Activated T-helper 2 cell treated with anti-CD3 and anti-CD28 coated beads, Interferon-gamma antibody, Interleukin-2, Interleukin-4, amounts not matched to agents 10 μg/mL and 5 μg/mL and 100 μg/mL, durations not matched to agents 14 hours and 24 hours and 36 hours (primary cell): Measurements from ENCODE around the gene ACKR2. TPM values are rescaled to one million over a fixed set of nuclear protein-coding genes. Genes with fewer than 3 reads are reported as not detected.

ENCODE experiments used
- DNase-seq: peaks from one replicate; pipeline ENCODE4 v3.0.0; 2021; ENCODE audit warnings: low spot score
- H3K27ac Mint-ChIP-seq: one replicate; pipeline ENCODE4 v1.8.0; 2021; ENCODE audit warnings: mixed read lengths
- H3K27me3 Mint-ChIP-seq: one replicate; pipeline ENCODE4 v1.8.0; 2021; ENCODE audit warnings: low read depth, mixed read lengths
- H3K36me3 Mint-ChIP-seq: one replicate; pipeline ENCODE4 v1.8.0; 2021; ENCODE audit warnings: low read depth, mixed read lengths
- H3K4me1 Mint-ChIP-seq: one replicate; pipeline ENCODE4 v1.8.0; 2021; ENCODE audit warnings: low read depth, mixed read lengths
- H3K4me3 Mint-ChIP-seq: one replicate; pipeline ENCODE4 v1.8.0; 2021; ENCODE audit warnings: low read depth, mild to moderate bottlenecking, moderate library complexity, mixed read lengths
- H3K9me3 Mint-ChIP-seq: one replicate; pipeline ENCODE4 v1.8.0; 2021; ENCODE audit warnings: mixed read lengths
- intact Hi-C: fragments of 100-400 bp; cut with micrococcal nuclease; formaldehyde crosslinking; loops from one replicate; pipeline ENCODE4 v1.15.1; 2023
- total RNA-seq: library from RNA; stranded (reverse); gene quantifications from 2 replicates; pipeline ENCODE4 v1.2.3, GENCODE V29; 2022

Gene ACKR2
- total RNA-seq, 1 donor from 2014 or later: 1.0 TPM

GRCh38 chr3:42843713-42844411 lies 34.6 kb downstream of the ACKR2 start:
- Mint-ChIP-seq H3K36me3 (no peaks in the 10 kb centered on the region), H3K27ac (no peak overlapping the region), H3K4me3 (no peak overlapping the region), H3K9me3 (no peaks in the 10 kb centered on the region), H3K4me1 (peaks cover 16% of the 10 kb centered on the region), H3K27me3 (peaks cover 2% of the 10 kb centered on the region)
- no peak for DNase-seq
- intact Hi-C loops: no loop called here

DNA sequence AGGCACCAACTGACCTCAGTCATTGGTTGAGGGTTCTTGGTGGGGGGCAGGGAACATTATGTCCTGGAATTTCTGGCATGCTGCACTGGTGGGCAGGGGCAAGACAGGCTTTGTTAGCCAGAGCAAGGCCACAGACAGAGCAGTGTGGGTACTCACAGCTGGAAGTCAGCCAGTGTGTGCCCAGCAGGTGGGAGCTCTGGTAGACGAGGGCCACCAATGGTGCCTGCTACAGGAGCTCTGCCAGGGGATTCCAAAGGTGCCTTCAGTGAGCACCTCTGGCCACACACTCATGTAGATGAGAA lies 35.1 kb downstream of the ACKR2 start:
- Mint-ChIP-seq H3K36me3 (no peaks in the 10 kb centered on the region), H3K27ac (no peak overlapping the region), H3K4me1 (peaks cover 14% of the 10 kb centered on the region), H3K4me3 (no peak overlapping the region), H3K9me3 (no peaks in the 10 kb centered on the region), H3K27me3 (peaks cover 2% of the 10 kb centered on the region)
- DNase-seq: no peak
- intact Hi-C loops: no loop called here

DNA sequence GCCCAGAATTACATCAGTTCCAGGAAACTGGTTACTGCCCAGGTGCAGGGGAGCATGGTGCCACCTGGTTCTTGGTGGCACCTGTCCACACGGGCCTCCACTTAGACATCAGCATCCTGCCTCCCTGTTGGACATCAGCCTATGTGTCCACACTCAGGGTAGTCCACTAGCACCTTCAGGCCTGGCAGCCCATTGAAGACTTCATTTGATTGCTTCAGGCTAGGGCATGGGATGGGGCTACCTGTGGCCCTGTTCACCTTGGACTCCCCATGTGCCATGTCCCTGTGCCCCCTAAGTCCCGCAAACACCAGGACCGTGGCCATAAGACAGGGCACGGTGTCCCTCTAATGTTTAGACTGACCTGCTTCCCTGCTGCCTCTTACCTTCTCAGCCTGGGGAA lies 35.6 kb downstream of the ACKR2 start:
- intact Hi-C loops: no loop called here
- Mint-ChIP-seq H3K27me3 (peaks cover 2% of the 10 kb centered on the region), H3K4me1 (peaks cover 13% of the 10 kb centered on the region), H3K27ac (no peak overlapping the region), H3K9me3 (no peaks in the 10 kb centered on the region), H3K4me3 (no peak overlapping the region), H3K36me3 (no peaks in the 10 kb centered on the region)
- DNase-seq: no peak

- Mint-ChIP-seq H3K36me3 (no peaks in the 10 kb centered on the region), H3K27ac (peak overlapping the region; percentile 44), H3K4me1 (peaks cover 13% of the 10 kb centered on the region), H3K9me3 (no peaks in the 10 kb centered on the region), H3K27me3 (peaks cover under 1% of the 10 kb centered on the region), H3K4me3 (peak overlapping the region; percentile 43)
- intact Hi-C loops: no loop called here
- DNase-seq: no peak
Observed at GRCh38 chr3:42846685-42847522, 37.7 kb downstream of the ACKR2 start.

DNA sequence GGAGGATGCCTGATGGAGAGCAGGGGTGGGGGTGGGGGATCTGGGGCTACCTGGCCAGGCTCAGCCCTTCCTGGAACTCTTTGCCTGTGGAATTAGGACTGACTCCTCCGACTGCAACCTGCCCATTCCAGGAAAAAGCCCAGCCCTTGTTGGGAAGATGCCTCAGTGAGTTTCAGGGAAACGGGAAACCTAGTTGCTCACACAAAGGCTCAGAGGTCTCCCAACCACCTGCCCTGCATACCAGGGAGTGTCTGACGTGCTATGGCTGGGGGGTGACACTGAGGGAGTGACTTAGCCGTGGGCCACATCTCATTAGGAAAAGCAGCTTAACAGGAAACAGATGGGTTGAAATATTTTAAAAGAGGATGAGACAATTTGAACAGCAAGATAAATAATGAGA lies 38.5 kb downstream of the ACKR2 start:
- DNase-seq: no peak
- no peaks in the 10 kb centered on the region for H3K9me3 Mint-ChIP-seq
- H3K4me3 Mint-ChIP-seq: no peak overlapping the region
- intact Hi-C loops: no loop called here
- no peaks in the 10 kb centered on the region for H3K36me3 Mint-ChIP-seq
- H3K27me3 Mint-ChIP-seq: no peaks in the 10 kb centered on the region
- H3K4me1 Mint-ChIP-seq: peaks cover 13% of the 10 kb centered on the region
- no peak overlapping the region for H3K27ac Mint-ChIP-seq

DNA sequence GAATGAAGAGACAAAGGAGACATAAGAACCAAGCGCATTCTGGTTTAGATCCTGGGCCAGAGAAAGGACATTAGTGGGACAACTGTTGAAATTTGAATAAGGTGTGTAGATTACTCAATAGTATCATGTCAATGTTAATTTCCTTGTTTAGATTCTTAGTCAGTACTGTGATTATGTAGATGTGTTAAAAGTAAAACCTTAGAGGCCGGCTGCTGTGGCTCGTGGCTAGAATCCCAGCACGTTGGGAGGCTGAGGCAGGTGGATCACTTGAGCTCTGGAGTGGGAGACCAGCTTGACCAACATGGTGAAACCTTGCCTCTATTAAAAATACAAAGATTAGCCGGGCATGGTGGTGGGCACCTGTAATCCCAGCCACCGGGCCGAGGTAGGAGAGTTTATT lies 39.8 kb downstream of the ACKR2 start:
- Mint-ChIP-seq H3K9me3 (no peaks in the 10 kb centered on the region), H3K27ac (no peak overlapping the region), H3K27me3 (no peaks in the 10 kb centered on the region), H3K4me1 (peaks cover 13% of the 10 kb centered on the region), H3K4me3 (no peak overlapping the region), H3K36me3 (no peaks in the 10 kb centered on the region)
- no peak for DNase-seq
- intact Hi-C loops: no loop called here

GRCh38 chr3:42850263-42850662 lies 41.0 kb downstream of the ACKR2 start:
- no peak overlapping the region for H3K27ac Mint-ChIP-seq
- H3K4me3 Mint-ChIP-seq: no peak overlapping the region
- H3K27me3 Mint-ChIP-seq: no peaks in the 10 kb centered on the region
- no peaks in the 10 kb centered on the region for H3K9me3 Mint-ChIP-seq
- no peaks in the 10 kb centered on the region for H3K36me3 Mint-ChIP-seq
- intact Hi-C loops: no loop called here
- DNase-seq: no peak
- H3K4me1 Mint-ChIP-seq: peaks cover 13% of the 10 kb centered on the region

GRCh38 chr3:42851228-42851834 lies 42.1 kb downstream of the ACKR2 start:
- no peak overlapping the region for H3K4me3 Mint-ChIP-seq
- no peak for DNase-seq
- intact Hi-C loops: no loop called here
- H3K4me1 Mint-ChIP-seq: peaks cover 13% of the 10 kb centered on the region
- H3K36me3 Mint-ChIP-seq: no peaks in the 10 kb centered on the region
- H3K9me3 Mint-ChIP-seq: no peaks in the 10 kb centered on the region
- no peaks in the 10 kb centered on the region for H3K27me3 Mint-ChIP-seq
- H3K27ac Mint-ChIP-seq: no peak overlapping the region

DNA sequence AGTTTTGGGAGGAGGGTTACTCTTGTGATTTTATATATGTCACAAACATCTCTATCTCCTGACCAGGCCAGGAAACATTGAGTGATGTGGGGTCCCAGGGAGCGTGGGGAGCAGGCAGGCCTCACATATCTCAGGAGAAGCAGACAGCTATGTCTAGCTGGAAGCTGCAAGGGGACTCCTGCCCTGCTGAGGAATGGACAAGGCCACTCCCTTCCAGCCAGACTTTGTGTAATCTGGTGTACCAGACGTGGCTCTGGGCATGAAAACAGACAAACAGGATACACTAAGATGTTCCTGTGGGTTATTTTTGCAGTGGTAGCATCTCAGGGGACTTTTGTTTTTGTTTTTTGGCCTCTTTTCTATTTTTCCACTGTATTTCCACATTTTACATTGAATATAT lies 43.2 kb downstream of the ACKR2 start:
- Mint-ChIP-seq H3K27me3 (peaks cover 2% of the 10 kb centered on the region), H3K36me3 (no peaks in the 10 kb centered on the region), H3K9me3 (no peaks in the 10 kb centered on the region), H3K4me1 (peaks cover 3% of the 10 kb centered on the region), H3K27ac (no peak overlapping the region), H3K4me3 (no peak overlapping the region)
- intact Hi-C loops: no loop called here
- DNase-seq: no peak

- Mint-ChIP-seq H3K27ac (no peak overlapping the region), H3K9me3 (no peaks in the 10 kb centered on the region), H3K4me1 (no peaks in the 10 kb centered on the region), H3K4me3 (no peak overlapping the region), H3K27me3 (peaks cover 2% of the 10 kb centered on the region), H3K36me3 (no peaks in the 10 kb centered on the region)
- intact Hi-C loops: no loop called here
- DNase-seq: no peak
Observed at GRCh38 chr3:42853056-42853455, 43.8 kb downstream of the ACKR2 start.

GRCh38 chr3:42853739-42854302 lies 44.6 kb downstream of the ACKR2 start:
- Mint-ChIP-seq H3K27me3 (peaks cover 4% of the 10 kb centered on the region), H3K4me1 (no peaks in the 10 kb centered on the region), H3K4me3 (no peak overlapping the region), H3K9me3 (no peaks in the 10 kb centered on the region), H3K36me3 (no peaks in the 10 kb centered on the region), H3K27ac (no peak overlapping the region)
- intact Hi-C loops: no loop called here
- no peak for DNase-seq

GRCh38 chr3:42855219-42855546 lies 45.9 kb downstream of the ACKR2 start:
- peaks cover 8% of the 10 kb centered on the region for H3K27me3 Mint-ChIP-seq
- H3K36me3 Mint-ChIP-seq: no peaks in the 10 kb centered on the region
- H3K27ac Mint-ChIP-seq: no peak overlapping the region
- no peak overlapping the region for H3K4me3 Mint-ChIP-seq
- intact Hi-C loops: no loop called here
- no peaks in the 10 kb centered on the region for H3K4me1 Mint-ChIP-seq
- no peaks in the 10 kb centered on the region for H3K9me3 Mint-ChIP-seq
- no peak for DNase-seq
